Measurements from ENCODE around the gene ULK1.
A peak's percentile ranks its signal among the peaks of the same experiment; 100 is the strongest.
"Not testable (repeated sequence)": the region's sequence is repeated elsewhere in the genome, so short reads cannot be mapped to it uniquely, and the experiment has no call there.

ULK1 gene

DNA sequence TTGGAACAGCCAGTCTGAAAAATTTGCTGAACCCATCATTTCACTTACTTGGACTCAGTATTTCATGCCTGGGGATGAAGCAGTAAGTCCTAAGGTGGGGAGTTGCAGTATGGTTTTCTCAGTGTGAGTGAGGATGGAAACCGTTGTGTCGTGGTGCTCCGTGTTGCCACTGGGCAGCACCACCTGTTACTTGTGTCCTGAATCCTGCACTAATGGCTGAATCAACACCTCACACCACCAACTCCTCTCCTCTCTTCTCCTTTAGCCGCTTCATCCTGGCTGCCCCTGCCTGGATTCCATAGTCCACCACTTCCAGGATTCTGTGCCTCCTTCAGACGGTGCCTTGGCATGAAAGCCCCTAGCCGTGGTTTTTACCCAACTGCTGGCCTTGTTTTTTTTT is 52.3 kb downstream of the ULK1 start:
- no peak for DNase-seq (ENCODE audit: low read depth, low spot score)
- in situ Hi-C loops (cut with HindIII; ENCODE audit: low sequenced_read_pairs), result no loop called here
- TF ChIP-seq, protein P1, sequence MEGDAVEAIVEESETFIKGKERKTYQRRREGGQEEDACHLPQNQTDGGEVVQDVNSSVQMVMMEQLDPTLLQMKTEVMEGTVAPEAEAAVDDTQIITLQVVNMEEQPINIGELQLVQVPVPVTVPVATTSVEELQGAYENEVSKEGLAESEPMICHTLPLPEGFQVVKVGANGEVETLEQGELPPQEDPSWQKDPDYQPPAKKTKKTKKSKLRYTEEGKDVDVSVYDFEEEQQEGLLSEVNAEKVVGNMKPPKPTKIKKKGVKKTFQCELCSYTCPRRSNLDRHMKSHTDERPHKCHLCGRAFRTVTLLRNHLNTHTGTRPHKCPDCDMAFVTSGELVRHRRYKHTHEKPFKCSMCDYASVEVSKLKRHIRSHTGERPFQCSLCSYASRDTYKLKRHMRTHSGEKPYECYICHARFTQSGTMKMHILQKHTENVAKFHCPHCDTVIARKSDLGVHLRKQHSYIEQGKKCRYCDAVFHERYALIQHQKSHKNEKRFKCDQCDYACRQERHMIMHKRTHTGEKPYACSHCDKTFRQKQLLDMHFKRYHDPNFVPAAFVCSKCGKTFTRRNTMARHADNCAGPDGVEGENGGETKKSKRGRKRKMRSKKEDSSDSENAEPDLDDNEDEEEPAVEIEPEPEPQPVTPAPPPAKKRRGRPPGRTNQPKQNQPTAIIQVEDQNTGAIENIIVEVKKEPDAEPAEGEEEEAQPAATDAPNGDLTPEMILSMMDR (IDR thresholded peaks at IDR 0.05; ENCODE audit: low read depth, low read length), result no peak
- H3K4me3 ChIP-seq (ENCODE audit: low read depth, low read length), result no peak overlapping the region

DNA sequence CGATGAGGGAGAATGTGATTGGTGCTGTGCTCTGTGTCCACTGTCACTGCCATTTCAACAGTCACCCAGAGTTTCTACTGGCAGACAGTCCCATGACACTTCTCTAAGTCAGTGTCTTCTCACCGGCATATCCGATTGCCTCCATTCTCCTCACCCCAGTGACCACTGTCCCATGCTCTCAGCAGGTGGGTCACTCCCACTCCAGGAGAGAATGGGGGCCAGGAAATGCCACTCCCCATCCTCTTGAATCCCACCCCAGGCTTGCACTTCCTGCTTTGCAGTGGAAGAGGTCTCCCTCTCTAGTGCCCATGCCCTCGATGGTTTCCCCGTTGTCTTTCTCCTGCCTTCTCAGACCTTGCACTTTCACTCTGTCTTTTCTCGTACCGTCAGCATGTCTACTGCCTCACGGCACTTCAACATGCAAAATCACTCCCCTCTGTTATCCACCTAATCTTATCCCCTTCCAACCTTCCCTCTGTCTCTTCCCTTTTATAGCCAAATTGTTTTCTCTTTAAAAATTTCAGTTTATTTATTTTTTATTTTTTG is 53.1 kb downstream of the ULK1 start:
- H3K4me3 ChIP-seq (ENCODE audit: low read depth, low read length), result no peak overlapping the region
- DNase-seq (ENCODE audit: low read depth, low spot score), result no peak
- in situ Hi-C loops (cut with HindIII; ENCODE audit: low sequenced_read_pairs), result no loop called here
- TF ChIP-seq, protein P1 (IDR thresholded peaks at IDR 0.05; ENCODE audit: low read depth, low read length), result no peak

DNA sequence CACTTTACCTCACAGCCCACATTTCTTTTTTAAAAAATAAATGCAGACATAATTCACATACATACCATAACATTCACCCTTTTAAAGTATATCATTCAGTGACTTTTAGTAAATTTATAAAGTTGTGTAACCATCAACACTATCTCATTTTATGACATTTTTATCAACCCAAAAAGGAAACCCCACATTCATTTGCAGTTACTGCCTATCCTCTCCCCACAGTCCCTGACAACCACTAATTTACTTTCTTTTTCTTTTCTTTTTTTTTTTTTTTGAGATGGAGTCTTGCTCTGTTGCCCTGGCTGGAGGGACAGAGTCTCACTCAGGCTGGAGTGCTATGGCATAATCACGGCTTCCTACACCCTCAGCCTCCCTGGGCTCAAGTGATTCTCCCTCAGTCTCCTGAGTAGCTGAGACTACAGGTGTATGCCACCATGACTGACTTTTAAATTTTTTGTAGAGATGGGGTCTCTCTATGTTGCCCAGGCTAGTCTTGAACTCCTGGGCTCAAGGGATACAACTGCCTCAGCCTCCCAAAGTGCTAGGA is 53.8 kb downstream of the ULK1 start:
- in situ Hi-C loops (cut with HindIII; ENCODE audit: low sequenced_read_pairs), result no loop called here
- TF ChIP-seq, protein P1 (IDR thresholded peaks at IDR 0.05; ENCODE audit: low read depth, low read length), result no peak
- no peak for DNase-seq (ENCODE audit: low read depth, low spot score)
- no peak overlapping the region for H3K4me3 ChIP-seq (ENCODE audit: low read depth, low read length)

DNA sequence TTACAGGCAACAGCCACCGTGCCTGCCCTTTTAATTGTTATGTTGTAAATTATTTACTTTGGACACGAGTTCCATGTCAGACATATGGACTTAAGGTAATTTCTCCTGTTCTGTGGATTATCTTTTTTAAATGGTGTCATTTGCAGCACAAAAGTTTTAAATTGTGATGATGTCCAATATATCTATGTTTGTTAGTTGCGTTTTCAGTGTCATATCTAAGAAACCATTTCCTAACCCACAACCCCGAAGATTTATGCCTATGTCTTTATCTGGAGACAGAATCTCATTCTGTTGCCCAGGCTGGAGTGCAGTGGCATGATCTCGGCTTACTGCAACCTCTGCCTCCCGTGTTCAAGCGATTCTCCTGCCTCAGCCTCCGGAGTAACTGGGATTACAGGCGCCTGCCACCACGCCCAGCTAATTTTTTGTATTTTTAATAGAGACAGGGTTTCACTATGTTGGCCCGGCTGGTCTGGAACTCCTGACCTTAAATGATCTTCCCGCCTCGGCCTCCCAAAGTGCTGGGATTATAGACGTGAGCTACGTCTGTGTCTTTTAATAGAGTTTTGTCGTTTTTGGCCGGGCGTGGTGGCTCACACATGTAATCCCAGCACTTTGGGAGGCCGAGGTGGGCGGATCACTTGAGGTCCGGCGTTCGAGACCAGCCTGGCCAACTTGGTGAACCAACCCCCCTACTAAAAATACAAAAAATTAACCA is 54.5 kb downstream of the ULK1 start:
- in situ Hi-C loops (cut with HindIII; ENCODE audit: low sequenced_read_pairs); DNase-seq (ENCODE audit: low read depth, low spot score): not testable (repeated sequence)
- H3K4me3 ChIP-seq (ENCODE audit: low read depth, low read length), result peak overlapping the region; percentile 35

DNA sequence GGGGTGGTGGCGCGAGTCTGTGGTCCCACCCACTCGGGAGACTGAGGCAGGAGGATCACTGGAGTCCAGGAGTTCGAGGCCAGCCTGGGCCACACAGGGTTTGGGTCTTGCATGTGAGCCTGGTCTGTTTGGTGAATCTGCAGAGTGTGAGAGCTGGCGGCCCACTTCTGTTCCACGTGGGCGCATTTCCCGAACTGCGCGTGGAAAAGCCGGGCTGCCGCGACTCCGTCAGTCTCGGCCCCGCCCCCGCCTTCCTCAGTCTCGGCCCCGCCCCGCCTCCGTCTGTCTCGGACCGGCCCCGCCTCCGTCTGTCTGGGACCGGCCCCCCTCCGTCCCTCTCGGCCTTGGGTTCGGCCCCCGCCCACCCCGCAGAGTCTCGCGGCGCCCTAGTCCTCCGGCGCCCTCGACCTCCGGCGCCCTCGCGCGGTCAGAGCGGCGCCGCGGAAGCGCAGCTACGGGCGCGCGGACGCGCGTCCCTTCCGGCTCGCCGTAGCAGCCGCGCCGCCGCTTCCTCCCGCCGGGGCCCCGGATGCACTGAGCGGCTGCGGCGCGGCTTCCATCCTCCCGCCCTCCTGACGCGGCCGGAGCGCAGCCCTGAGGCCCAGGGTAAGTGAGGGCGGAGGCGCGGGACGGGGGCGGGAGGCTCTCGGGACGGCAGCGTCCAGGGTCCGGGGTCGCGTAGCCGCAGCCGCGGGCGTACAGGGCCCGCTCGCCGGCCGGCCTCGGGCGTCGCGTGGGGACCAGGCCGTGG is 55.2 kb downstream of the ULK1 start, which contains the start of gene EP400:
TSS of gene EP400 (plus strand) at position 512 of the 751 bp plus-strand sequence. CDS start 10,678 bp downstream, outside the sequence.
- TF ChIP-seq, protein P1 (IDR thresholded peaks at IDR 0.05; ENCODE audit: low read depth, low read length), result peak; percentile 21
- in situ Hi-C loops (cut with HindIII; ENCODE audit: low sequenced_read_pairs), result no loop called here
- H3K4me3 ChIP-seq (ENCODE audit: low read depth, low read length), result peak within 1 kb of the TSS; percentile 90
- peak; percentile 93 for DNase-seq (ENCODE audit: low read depth, low spot score)

DNA sequence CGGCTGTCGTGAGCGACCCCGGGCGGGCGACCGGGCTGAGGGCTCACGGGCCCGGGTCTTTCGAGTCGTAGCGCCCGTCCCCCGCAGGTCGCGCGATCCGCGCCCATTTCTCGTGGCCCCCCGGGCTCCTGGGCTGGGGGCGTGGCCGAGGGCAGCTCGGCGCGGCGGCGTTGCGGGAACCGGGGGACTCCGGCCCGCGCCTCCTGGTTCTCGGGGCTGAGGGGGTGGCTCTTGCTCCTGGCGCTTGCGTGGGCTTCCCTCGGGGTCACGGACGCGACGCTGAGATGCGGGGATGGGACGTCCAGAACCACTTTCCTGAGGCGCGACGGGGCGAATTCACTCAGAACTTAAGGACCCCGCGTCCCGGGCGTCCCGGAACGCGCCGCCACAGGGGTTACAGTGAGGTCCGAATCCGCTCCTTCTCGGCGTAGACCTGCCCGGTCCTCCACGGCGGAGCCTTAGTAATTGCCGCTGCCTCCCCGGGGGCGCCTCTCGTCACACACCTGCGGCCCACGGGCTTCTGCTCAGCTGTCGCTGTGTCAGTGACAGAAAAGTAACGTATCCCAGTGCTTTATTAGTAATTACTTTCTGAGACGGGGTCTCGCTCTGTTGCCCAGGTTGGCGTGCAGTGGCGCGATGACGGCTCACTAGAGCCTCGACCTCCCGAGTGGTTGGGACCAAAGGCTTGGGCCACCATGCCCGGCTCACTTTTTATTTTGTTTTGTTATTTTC is 55.9 kb downstream of the ULK1 start:
- in situ Hi-C loops (cut with HindIII; ENCODE audit: low sequenced_read_pairs), result no loop called here
- TF ChIP-seq, protein P1 (IDR thresholded peaks at IDR 0.05; ENCODE audit: low read depth, low read length), result no peak

DNA sequence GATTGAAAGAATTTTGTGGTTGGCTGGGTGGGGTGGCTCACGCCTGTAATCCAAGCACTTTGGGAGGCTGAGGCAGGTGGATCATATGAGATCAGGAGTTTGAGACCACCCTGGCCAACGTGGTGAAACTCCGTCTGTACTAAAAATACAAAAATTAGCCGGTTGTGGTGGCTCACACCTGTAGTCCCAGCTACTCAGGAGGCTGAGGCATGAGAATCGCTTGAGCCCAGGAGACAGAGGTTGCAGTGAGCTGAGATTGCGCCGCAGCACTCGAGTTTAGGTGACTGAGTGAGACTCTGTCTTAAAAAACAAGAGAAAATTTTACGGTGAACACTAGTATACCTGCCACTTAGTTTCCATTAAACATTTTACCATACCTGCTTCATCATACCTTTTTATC is 59.4 kb downstream of the ULK1 start:
- in situ Hi-C loops (cut with HindIII; ENCODE audit: low sequenced_read_pairs); DNase-seq (ENCODE audit: low read depth, low spot score); H3K4me3 ChIP-seq (ENCODE audit: low read depth, low read length): not testable (repeated sequence)

More for the DNA sequence above, 55.9 kb downstream of the ULK1 start:
- no peak for DNase-seq (ENCODE audit: low read depth, low spot score)
- H3K4me3 ChIP-seq (ENCODE audit: low read depth, low read length), result peak overlapping the region; percentile 90

DNA sequence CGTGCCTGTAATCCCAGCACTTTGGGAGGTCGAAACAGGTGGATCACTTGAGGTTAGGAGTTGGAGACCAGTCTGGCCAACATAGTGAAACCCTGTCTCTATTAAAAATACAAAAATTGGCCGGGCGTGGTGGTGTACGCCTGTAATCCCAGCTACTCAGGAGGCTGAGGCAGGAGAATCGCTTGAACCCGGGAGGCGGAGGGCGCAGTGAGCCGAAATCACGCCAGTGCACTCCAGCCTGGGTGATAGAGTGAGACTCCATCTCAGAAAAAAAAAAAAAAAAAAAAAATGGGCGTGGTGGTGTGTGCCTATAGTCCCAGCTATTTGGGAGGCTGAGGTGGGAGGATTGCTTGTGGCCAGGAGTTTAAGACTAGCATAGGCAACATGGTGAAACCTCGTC is 60.0 kb downstream of the ULK1 start:
- DNase-seq (ENCODE audit: low read depth, low spot score); H3K4me3 ChIP-seq (ENCODE audit: low read depth, low read length); in situ Hi-C loops (cut with HindIII; ENCODE audit: low sequenced_read_pairs): not testable (repeated sequence)
